ENCODE results near the gene NCLN.

DNA sequence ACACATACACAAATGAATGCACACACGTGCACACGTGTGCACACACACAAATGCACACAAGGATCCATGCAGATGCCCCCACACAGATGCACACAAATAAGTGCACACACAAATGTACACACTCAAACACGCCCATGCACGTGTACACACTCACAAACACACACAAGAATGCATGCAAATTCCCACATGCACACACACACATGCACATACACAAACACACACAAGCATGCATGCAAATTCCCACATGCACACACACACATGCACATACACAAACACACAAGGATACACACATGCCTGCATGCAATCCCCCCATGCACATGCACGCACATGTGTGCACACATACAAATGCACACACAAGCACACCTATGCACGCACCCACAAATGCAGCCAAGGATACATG is 36.6 kb upstream of the NCLN start:
- TF ChIP-seq, protein P1, sequence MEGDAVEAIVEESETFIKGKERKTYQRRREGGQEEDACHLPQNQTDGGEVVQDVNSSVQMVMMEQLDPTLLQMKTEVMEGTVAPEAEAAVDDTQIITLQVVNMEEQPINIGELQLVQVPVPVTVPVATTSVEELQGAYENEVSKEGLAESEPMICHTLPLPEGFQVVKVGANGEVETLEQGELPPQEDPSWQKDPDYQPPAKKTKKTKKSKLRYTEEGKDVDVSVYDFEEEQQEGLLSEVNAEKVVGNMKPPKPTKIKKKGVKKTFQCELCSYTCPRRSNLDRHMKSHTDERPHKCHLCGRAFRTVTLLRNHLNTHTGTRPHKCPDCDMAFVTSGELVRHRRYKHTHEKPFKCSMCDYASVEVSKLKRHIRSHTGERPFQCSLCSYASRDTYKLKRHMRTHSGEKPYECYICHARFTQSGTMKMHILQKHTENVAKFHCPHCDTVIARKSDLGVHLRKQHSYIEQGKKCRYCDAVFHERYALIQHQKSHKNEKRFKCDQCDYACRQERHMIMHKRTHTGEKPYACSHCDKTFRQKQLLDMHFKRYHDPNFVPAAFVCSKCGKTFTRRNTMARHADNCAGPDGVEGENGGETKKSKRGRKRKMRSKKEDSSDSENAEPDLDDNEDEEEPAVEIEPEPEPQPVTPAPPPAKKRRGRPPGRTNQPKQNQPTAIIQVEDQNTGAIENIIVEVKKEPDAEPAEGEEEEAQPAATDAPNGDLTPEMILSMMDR (IDR thresholded peaks at IDR 0.05), result no peak
- no peak for TF ChIP-seq POLR2A (IDR thresholded peaks at IDR 0.05)
